GM12865 (cell line): Measurements from ENCODE around the gene DYRK3.

Experiments
- DNase-seq: peaks from one replicate; pipeline ENCODE4 v3.0.0; 2010; ENCODE audit warnings: low read depth
- H3K4me3 ChIP-seq: 2 replicates; pipeline ENCODE4 v1.5.1; 2011; ENCODE audit warnings: mild to moderate bottlenecking, low read depth, low read length, control low read depth
- TF ChIP-seq, protein P1 (sequence below): IDR thresholded peaks from 2 replicates; pipeline ENCODE4 v1.5.1; 2011; ENCODE audit warnings: low read length, control low read depth, low read depth, inconsistent platforms; ENCODE audit not compliant: insufficient read depth; ENCODE audit errors: missing control alignments

DYRK3 gene

DNA sequence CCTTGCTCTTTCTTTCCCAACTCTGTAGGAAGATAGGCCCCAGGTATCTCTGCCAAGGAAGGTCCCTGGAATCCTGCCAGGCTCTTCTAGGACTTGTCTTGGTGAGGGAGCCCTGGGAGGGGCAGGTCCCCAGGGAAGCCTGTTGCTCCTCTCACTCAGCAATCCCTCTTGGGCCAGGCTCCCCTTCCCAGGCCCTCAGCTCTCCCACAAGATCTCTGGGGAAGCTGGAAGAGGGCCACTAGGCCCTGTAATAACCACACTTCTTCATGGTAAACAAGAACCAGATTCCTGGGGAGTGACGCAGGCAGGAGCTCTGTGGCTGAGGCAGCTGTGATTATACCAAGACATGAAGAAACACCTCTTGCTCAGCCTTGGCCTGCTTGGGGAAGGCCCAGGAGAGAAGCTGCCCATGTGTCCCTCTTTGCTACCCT, 39.4 kb downstream of the DYRK3 start:
- TF ChIP-seq, protein P1, sequence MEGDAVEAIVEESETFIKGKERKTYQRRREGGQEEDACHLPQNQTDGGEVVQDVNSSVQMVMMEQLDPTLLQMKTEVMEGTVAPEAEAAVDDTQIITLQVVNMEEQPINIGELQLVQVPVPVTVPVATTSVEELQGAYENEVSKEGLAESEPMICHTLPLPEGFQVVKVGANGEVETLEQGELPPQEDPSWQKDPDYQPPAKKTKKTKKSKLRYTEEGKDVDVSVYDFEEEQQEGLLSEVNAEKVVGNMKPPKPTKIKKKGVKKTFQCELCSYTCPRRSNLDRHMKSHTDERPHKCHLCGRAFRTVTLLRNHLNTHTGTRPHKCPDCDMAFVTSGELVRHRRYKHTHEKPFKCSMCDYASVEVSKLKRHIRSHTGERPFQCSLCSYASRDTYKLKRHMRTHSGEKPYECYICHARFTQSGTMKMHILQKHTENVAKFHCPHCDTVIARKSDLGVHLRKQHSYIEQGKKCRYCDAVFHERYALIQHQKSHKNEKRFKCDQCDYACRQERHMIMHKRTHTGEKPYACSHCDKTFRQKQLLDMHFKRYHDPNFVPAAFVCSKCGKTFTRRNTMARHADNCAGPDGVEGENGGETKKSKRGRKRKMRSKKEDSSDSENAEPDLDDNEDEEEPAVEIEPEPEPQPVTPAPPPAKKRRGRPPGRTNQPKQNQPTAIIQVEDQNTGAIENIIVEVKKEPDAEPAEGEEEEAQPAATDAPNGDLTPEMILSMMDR: no peak
- no peak overlapping the region for H3K4me3 ChIP-seq
- DNase-seq: no peak

GRCh38 chr1:206676499-206676898, 41.2 kb downstream of the DYRK3 start:
- no peak overlapping the region for H3K4me3 ChIP-seq
- TF ChIP-seq, protein P1: no peak
- DNase-seq: peak; percentile 41

DNA sequence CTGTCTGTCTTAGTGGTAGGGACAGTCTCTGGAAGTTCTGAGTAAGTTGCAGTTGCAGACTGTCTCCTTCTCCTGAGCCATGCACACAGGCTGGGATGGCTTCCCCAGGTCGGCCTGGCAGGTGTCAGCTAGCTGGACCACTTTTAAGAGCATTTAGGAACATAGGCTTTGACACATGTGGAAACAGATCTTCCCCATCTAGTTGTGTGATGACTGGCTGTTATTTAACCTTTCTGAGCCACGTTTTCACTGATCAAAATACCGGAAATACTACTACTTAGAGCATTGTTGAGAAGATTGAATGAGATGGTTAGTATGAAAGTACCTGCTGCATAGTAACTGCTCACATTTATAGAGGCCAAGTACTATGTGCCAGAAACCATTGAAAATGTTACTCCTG, 43.2 kb downstream of the DYRK3 start:
- TF ChIP-seq, protein P1: no peak
- H3K4me3 ChIP-seq: no peak overlapping the region
- peak; percentile 76 for DNase-seq

DNA sequence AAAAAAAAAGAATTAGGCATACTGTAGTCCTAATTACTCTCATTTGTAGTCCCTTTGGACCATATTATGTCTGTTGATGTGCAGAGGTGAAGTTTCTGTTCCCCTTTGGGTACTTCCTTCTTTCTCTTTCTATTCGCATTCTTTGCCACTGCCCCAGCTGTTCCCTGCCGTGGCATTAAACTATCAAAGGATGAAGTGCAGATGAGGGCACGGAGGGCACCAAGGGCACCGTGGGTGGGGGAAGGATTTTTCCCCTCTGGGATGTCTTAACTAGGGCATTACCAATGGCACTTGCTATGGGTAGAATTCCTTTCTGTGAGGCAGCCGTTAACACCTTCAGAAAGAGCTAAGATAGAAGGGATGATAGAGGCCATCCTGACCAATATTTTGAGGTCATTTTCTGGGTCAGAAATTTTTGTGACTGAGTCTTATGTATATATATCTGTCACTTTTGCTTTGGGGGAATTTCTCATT, 44.4 kb downstream of the DYRK3 start:
- TF ChIP-seq, protein P1: no peak
- no peak overlapping the region; the same call in 1 of the 2 replicates for H3K4me3 ChIP-seq
- DNase-seq: peak; percentile 85

DNA sequence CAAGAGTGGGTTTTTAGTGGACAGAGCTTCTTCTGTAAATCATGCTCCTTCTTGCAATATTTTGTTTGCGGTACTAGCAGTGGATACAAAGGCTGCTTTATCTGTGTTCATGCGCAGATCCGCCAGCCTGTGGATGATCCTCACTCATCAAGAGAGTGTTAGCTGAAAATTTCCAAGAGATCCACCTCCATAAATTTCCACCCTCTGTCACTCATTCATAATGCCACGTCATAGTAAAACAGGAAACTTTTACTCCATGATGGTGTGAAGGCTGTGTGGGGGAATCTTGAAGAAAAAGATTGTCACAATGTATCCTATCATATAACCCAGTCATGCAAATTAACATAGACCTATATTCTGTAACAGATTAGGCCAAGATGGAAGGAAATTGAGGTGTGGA, 44.9 kb downstream of the DYRK3 start:
- DNase-seq: no peak
- H3K4me3 ChIP-seq: no peak overlapping the region
- TF ChIP-seq, protein P1: no peak

DNA sequence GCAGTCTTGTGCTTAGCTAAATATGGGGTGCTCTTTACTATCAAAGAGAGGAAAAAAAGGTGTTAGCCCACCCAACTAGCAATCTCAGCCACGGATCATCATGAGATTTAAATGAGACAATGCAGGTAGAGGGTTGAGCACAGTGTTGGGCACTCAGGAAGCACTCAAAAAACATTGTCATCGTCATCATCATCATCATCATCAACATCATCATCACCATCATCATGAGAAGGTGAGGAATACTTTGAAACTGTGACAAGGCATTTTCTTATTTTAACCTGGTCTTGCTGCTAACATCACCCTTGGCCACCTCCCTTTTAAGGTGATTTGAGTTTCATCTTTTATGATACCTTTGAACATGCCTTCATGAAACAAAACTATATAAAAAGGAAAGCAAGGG, 46.0 kb downstream of the DYRK3 start:
- TF ChIP-seq, protein P1: no peak
- H3K4me3 ChIP-seq: no peak overlapping the region

GRCh38 chr1:206682111-206682510, 46.8 kb downstream of the DYRK3 start:
- peak; percentile 66 for DNase-seq
- TF ChIP-seq, protein P1: no peak
- H3K4me3 ChIP-seq: peak overlapping the region; percentile 0; the same call in 1 of the 2 replicates

More for the DNA sequence above, 46.0 kb downstream of the DYRK3 start:
- DNase-seq: no peak
